HL-60 (cell line): ENCODE results near the gene SLC34A1.
A peak's percentile ranks its signal among the peaks of the same experiment; 100 is the strongest.

Experiments
- DNase-seq, 2 experiments: peaks; one replicate each; pipeline ENCODE4 v3.0.0-alpha.2; 2010 to 2020; ENCODE audit warnings: low read depth in 1 of 2, low spot score in 1 of 2
- H3K27ac ChIP-seq: fragments of 250-450 bp; sonication (Bioruptor Pico); replicated peaks from 2 replicates; pipeline ENCODE4 v1.5.1; 2020; ENCODE audit warnings: mild to moderate bottlenecking, moderate library complexity
- H3K27me3 ChIP-seq: fragments of 250-450 bp; sonication (Bioruptor Pico); 2 replicates; pipeline ENCODE4 v1.5.1; 2021; ENCODE audit warnings: mild to moderate bottlenecking, moderate library complexity; ENCODE audit not compliant: insufficient read depth, poor library complexity, severe bottlenecking
- H3K4me3 ChIP-seq: replicated peaks from 2 replicates; pipeline ENCODE4 v1.5.1; 2011; ENCODE audit warnings: mild to moderate bottlenecking, control low read depth, low read length; ENCODE audit not compliant: insufficient read depth
- GABPA ChIP-seq: IDR thresholded peaks from 2 replicates; pipeline ENCODE4 v1.6.1; 2012; ENCODE audit warnings: low read depth
- POLR2AphosphoS5 ChIP-seq: IDR thresholded peaks from 2 replicates; pipeline ENCODE4 v1.6.1; 2012; ENCODE audit warnings: low read depth
- SPI1 ChIP-seq: IDR thresholded peaks from 2 replicates; pipeline ENCODE4 v1.6.1; 2012; ENCODE audit warnings: low read depth, mild to moderate bottlenecking, borderline replicate concordance
- TF ChIP-seq, protein P1 (sequence below): IDR thresholded peaks from 2 replicates; pipeline ENCODE4 v1.6.1; 2012; ENCODE audit warnings: low read depth; ENCODE audit not compliant: insufficient replicate concordance
- TF ChIP-seq, protein P2 (sequence below): IDR thresholded peaks from one replicate; pipeline ENCODE4 v1.5.1; 2011; ENCODE audit warnings: low read length, control low read depth, inconsistent platforms; ENCODE audit not compliant: insufficient read depth

Gene SLC34A1

DNA sequence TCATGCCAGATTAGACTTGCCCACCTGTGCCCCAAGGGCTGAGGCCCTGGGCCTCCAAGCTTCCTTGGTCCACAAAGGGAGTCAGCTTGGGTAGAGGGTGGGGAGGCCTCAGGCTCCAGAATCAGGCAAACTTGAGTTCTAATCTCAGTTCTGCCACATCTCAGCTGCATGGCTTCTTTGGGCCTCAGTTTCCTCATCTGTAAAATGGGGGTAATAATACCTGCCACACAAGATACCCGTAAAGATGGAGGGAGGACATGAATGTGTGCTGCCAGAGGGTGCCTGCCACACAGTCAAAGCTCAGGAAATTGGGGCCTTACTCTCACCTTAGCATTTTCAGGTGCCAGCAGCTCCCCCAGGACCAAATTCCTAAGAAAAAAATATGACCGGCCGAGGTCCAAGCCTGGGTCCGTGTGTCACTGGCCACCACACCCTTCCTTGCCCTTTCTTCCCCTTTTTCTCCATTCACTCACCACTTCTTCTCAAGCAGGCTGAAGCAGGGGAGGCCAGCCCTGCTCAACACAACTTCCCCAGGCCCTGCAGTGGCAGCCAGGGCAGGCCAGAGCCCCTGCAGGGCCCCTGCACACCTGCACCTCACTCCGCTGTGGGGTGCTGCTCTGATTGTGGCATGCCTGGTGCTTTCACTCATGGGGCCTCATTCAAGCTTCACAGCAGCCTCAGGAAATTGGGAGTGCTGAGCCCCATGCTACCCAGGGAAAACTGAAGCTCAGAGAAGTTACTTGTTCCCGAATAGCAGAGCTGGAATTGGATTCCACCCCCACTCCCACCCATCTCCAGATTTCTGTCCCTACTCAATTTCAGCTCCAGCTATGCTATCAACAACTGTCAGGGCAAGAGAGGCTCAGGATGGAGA, 22.6 kb upstream of the SLC34A1 start:
- peak in 1 of 2 experiments; percentile 83 for DNase-seq
- Histone ChIP-seq H3K27ac (peak overlapping the region; percentile 7), H3K27me3 (no peaks in the 10 kb centered on the region), H3K4me3 (no peak overlapping the region)
- TF ChIP-seq, protein P1, sequence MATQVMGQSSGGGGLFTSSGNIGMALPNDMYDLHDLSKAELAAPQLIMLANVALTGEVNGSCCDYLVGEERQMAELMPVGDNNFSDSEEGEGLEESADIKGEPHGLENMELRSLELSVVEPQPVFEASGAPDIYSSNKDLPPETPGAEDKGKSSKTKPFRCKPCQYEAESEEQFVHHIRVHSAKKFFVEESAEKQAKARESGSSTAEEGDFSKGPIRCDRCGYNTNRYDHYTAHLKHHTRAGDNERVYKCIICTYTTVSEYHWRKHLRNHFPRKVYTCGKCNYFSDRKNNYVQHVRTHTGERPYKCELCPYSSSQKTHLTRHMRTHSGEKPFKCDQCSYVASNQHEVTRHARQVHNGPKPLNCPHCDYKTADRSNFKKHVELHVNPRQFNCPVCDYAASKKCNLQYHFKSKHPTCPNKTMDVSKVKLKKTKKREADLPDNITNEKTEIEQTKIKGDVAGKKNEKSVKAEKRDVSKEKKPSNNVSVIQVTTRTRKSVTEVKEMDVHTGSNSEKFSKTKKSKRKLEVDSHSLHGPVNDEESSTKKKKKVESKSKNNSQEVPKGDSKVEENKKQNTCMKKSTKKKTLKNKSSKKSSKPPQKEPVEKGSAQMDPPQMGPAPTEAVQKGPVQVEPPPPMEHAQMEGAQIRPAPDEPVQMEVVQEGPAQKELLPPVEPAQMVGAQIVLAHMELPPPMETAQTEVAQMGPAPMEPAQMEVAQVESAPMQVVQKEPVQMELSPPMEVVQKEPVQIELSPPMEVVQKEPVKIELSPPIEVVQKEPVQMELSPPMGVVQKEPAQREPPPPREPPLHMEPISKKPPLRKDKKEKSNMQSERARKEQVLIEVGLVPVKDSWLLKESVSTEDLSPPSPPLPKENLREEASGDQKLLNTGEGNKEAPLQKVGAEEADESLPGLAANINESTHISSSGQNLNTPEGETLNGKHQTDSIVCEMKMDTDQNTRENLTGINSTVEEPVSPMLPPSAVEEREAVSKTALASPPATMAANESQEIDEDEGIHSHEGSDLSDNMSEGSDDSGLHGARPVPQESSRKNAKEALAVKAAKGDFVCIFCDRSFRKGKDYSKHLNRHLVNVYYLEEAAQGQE = no peak
- TF ChIP-seq, protein P2, sequence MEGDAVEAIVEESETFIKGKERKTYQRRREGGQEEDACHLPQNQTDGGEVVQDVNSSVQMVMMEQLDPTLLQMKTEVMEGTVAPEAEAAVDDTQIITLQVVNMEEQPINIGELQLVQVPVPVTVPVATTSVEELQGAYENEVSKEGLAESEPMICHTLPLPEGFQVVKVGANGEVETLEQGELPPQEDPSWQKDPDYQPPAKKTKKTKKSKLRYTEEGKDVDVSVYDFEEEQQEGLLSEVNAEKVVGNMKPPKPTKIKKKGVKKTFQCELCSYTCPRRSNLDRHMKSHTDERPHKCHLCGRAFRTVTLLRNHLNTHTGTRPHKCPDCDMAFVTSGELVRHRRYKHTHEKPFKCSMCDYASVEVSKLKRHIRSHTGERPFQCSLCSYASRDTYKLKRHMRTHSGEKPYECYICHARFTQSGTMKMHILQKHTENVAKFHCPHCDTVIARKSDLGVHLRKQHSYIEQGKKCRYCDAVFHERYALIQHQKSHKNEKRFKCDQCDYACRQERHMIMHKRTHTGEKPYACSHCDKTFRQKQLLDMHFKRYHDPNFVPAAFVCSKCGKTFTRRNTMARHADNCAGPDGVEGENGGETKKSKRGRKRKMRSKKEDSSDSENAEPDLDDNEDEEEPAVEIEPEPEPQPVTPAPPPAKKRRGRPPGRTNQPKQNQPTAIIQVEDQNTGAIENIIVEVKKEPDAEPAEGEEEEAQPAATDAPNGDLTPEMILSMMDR = no peak
- TF ChIP-seq SPI1 (peak; percentile 39; the same call in 1 of the 2 replicates), POLR2AphosphoS5 (no peak), GABPA (no peak)

DNA sequence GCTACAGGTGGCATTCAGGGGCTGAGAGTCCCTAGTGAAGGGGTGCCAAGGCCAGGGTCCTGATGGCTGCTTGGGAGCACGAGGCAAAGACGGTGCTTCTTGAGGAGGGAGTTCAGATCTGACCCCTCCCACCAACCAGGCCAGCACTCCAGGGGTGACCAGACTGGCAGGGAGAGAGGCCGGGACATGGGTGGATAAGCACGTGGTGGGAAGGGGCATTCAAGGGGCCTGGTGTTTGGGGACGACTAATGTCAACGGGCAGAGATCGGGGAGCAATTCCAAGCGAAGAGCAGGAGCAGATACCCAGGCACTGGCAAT, 22.0 kb upstream of the SLC34A1 start:
- H3K4me3 ChIP-seq = no peak overlapping the region
- H3K27me3 ChIP-seq = no peaks in the 10 kb centered on the region
- H3K27ac ChIP-seq = peak overlapping the region; percentile 6
- no peak for TF ChIP-seq POLR2AphosphoS5
- no peak for TF ChIP-seq SPI1
- DNase-seq = no peak

DNA sequence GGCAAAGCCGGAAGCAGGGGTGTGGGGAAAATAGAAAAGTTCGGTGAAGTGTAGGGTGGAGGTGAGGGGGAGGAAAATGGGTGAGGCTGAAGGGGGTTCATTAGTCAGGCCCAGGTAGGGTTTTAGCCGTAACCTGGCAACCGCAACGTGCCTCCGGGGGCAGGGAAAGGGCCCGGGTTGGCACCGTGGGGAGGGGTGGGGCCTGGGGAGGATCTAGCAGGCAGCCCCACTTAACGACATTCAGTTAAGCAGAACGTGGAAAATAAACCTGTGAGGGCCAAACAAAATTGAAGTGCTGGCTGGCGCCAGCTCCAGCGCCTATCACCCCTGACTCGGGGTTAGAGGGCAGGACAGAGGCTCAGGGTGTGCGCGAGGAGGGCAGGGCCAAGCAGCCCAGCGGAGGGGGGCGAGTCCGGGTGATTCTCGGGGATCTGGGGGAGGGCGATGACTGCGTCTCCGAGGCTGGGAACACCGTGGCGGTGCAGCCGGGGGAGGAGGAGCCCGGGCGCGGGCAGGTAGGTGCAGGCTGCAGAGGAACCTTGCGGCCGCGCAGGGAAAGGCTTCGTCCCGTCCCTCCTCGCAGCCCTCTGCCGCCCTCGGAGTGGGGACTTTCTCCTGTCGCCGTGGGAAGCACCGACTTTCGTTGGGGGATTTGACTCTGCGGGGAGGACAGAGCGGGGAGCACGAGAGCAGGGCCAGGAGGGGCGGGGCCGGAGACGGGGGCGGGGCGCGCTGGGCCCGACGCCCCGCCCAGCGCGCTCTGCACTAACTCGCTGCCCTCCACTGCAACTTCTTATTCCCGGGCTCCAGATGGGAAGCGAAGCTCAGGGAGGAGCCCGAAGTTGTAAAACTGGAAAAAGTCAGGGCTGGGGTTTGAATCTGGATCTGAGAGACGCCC, 21.4 kb upstream of the SLC34A1 start:
- peak overlapping the region; percentile 25; the same call in 1 of the 2 replicates for H3K27ac ChIP-seq
- TF ChIP-seq SPI1 (no peak), POLR2AphosphoS5 (no peak), GABPA (no peak)
- TF ChIP-seq, protein P2 = no peak
- TF ChIP-seq, protein P1 = no peak
- H3K27me3 ChIP-seq = no peaks in the 10 kb centered on the region
- DNase-seq = no peak
- H3K4me3 ChIP-seq = peak overlapping the region; percentile 7; the same call in 1 of the 2 replicates

DNA sequence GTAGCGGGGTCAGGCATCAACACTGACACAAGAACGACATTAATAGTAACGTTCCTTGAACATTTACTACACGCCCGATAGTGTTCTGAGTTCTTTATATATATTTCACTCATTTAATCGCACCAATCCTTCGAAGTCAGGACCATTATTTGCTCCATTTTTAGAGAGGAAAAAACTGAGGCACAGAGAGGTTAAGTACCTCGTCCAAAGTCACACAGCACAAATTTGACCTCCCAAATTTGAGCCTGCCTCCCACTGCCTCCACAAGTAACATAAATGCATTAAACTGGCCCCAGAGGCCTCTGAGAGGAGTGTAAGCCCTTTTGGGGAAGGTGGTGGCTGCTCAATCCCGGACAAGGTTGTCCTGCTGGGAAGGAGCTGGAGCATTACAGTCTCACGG, 20.7 kb upstream of the SLC34A1 start:
- no peak for DNase-seq
- Histone ChIP-seq H3K27ac (no peak overlapping the region), H3K27me3 (no peaks in the 10 kb centered on the region), H3K4me3 (no peak overlapping the region)
- TF ChIP-seq, protein P1 = no peak
- TF ChIP-seq POLR2AphosphoS5 = no peak
- TF ChIP-seq SPI1 = no peak
- no peak for TF ChIP-seq GABPA
- TF ChIP-seq, protein P2 = no peak
